Stimulated activated CD8-positive, alpha-beta memory T cell treated with anti-CD3 and anti-CD28 coated beads, Interleukin-7, amount 100 ng/mL, for 48 hours (primary cell): Measurements from ENCODE around the gene WDR89.
"Not testable (repeated sequence)": the region's sequence is repeated elsewhere in the genome, so short reads cannot be mapped to it uniquely, and the experiment has no call there.

Source experiments
- DNase-seq, 2 donors: peaks; one replicate each; pipeline ENCODE4 v3.0.0-alpha.2; 2020; ENCODE audit warnings: low read depth in 1 of 2; ENCODE audit errors: extremely low read depth in 1 of 2

WDR89 gene

GRCh38 chr14:63603749-63604277 is 37.9 kb downstream of the WDR89 start:
- DNase-seq, result no peak

DNA sequence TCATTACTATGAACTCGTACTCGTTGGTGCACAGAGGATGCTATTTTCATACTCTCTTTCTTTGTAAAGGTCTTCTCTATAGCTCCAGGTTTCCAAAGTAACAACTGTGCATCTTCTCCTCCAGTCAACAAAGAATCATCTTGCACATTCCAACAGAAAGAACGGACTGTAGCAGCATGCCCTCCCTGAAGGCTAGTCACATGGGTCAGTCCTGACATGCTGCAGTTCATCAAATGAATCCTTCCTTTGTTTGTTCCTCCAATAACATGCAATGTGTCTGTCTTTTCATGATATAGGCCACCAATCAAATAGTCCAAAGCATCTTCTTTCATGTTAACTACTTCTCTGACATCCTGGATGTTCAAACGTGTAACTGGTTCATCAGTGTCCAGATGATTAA is 42.9 kb downstream of the WDR89 start:
- DNase-seq, result no peak

DNA sequence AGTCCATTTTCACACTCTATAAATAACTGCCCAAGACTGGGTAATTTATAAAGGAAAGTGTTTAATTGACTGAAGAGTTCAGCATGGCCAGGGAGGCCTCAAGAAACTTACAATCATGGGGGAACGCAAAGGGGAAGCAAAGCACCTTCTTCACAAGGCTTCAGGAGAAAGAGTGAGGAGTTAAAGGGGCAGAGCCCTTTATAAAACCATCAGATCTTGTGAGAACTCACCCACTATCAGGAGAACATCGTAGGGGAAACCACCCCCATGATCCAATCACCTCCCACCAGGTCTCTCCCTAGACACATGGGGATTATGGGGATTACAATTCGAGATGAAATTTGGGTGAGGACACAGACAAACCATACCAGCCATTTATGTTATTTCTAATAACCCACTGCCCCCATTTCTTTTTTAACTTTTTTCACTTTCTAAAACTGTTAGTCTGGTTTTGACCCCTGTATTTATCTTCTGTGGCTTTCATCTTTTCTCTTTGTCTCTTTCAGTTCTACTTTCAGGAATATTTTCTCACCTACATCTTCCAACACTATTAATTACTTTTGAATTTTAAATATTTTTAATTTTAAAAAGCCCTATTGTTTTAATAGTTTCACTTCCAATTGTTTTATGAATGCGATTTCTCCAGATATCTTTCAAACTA is 44.5 kb downstream of the WDR89 start:
- DNase-seq, result no peak

- DNase-seq, result no peak
Observed at GRCh38 chr14:63594455-63595372, 47.0 kb downstream of the WDR89 start.

- DNase-seq, result not testable (repeated sequence)
Observed at GRCh38 chr14:63583046-63583445, 58.6 kb downstream of the WDR89 start.

DNA sequence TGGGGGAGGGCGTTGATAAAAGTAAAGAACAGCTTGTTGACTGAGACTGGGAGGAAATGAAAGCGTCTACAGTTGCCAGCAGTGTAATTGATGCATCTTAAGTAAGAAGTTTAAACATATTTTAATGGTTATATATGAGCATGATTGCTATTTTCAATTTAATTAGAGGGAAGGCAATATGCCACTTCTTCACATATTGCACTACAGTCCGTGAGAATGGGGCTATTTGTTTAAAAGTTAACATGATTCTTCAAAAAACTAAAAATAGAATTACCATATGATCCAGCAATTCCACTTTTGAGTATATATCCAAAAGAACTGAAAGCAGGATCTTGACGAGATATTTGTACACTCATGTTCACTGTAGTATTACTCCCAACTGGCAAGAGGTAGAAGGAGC is 60.2 kb downstream of the WDR89 start:
- DNase-seq, result no peak

- DNase-seq, result no peak
Observed at GRCh38 chr14:63578300-63578699, 63.4 kb downstream of the WDR89 start.

DNA sequence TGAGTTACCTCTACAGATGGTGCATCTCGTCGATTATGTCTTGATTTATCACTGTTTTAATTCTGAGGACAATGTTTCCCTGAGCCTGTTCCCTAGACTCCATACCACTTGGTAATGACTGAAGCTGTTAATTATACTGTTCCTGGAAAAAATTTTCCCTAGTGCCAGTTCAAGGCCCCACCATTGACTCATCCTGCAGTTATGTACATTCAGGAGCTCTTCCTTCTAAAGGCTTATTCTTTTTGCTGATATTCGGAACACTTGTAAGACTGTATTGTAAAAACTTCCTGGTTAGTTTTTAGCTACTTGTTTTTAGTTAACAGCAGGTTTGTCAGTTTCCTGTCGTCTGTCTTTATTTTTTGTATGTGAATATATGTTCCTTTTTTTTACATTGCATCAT is 68.1 kb downstream of the WDR89 start:
- DNase-seq, result no peak

DNA sequence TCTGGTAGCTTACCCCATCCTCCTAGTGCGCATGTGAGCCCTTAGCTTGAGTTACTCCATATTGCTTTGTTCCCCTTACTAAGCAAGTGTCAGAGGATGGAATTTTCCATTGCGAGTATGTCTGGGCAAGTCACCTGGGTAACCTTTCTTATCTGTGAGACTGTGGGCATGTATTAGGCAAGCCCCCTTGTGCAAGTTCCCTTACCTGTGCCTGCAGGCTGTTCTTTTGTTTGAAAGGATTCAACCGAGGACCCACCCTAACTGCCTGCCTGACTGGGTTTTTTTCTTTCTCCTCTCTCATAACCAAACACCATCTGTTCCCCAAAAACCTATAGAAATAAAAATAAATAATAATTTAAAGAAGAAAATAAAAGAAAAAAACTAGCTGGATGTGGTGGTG is 76.2 kb downstream of the WDR89 start:
- DNase-seq, result no peak

GRCh38 chr14:63564318-63564717 is 77.4 kb downstream of the WDR89 start:
- no peak for DNase-seq

- DNase-seq, result no peak
Observed at GRCh38 chr14:63563370-63564026, 78.2 kb downstream of the WDR89 start.

DNA sequence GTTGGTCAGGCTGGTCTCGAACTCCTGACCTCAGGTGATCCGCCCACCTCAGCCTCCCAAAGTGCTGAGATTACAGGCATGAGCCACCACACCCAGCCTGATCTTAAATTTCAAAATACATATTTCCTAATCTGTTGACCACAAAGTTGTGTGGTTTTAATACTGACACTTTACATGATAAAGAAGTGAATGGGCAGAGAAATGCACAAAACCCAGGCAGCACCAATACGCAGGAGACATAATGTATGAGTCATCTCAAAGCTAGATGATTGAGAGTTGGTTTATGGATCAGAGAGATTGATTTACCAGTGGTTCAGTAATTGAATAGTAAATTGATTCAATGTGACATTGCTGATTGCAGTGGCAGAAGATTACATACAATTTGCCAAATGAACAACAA is 79.3 kb downstream of the WDR89 start:
- DNase-seq, result no peak

GRCh38 chr14:63555572-63555971 is 86.1 kb downstream of the WDR89 start:
- no peak for DNase-seq

- DNase-seq, result no peak
Observed at GRCh38 chr14:63551332-63551731, 90.3 kb downstream of the WDR89 start.

DNA sequence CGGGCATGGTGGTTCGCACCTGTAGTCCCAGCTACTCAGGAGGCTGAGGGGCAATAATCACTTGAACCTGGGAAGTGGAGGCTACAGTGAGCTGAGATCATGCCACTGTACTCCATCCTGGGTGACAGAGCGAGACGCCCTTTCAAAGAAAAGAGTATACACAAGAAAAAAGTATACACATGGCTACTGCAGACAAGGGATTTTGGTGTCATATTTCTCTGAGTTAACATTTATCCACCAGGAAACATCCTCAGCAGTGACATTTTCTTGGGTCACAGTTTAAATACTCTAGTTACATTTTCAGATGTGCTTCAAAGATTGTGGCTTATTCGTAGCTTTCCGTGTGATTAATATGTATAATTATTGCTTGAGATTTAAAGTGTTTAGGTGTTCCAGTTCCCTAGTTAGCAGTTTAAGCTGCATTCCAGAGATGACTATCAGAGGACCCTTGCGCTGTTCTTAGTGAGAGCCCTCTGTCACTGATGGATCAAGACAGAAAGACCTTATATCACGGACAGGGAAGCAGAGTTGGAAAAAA is 93.8 kb downstream of the WDR89 start:
- DNase-seq, result no peak
